ENCODE data around the gene ATP13A4. TPM values are rescaled to one million over a fixed set of nuclear protein-coding genes. Genes with fewer than 3 reads are reported as not detected.

The ATP13A4 gene
- total RNA-seq, 6 experiments from 2014 or later = not detected

- H3K9me3 Mint-ChIP-seq = peaks cover 10% of the 10 kb centered on the region
- no peaks in the 10 kb centered on the region for H3K4me1 Mint-ChIP-seq (ENCODE audit: low read depth)
- TF ChIP-seq, protein P1, sequence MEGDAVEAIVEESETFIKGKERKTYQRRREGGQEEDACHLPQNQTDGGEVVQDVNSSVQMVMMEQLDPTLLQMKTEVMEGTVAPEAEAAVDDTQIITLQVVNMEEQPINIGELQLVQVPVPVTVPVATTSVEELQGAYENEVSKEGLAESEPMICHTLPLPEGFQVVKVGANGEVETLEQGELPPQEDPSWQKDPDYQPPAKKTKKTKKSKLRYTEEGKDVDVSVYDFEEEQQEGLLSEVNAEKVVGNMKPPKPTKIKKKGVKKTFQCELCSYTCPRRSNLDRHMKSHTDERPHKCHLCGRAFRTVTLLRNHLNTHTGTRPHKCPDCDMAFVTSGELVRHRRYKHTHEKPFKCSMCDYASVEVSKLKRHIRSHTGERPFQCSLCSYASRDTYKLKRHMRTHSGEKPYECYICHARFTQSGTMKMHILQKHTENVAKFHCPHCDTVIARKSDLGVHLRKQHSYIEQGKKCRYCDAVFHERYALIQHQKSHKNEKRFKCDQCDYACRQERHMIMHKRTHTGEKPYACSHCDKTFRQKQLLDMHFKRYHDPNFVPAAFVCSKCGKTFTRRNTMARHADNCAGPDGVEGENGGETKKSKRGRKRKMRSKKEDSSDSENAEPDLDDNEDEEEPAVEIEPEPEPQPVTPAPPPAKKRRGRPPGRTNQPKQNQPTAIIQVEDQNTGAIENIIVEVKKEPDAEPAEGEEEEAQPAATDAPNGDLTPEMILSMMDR (IDR thresholded peaks at IDR 0.05) = no peak
- no peak overlapping the region for H3K4me3 Mint-ChIP-seq
- H3K27ac Mint-ChIP-seq = no peak overlapping the region
- DNase-seq = no peak
- H3K27me3 Mint-ChIP-seq (ENCODE audit: insufficient read depth) = peaks cover 1% of the 10 kb centered on the region
- no peaks in the 10 kb centered on the region for H3K36me3 Mint-ChIP-seq (ENCODE audit: low read depth)
Observed at GRCh38 chr3:193491026-193491425, 63.7 kb downstream of the ATP13A4 start.

- Mint-ChIP-seq H3K27ac (no peak overlapping the region), H3K9me3 (peaks cover 10% of the 10 kb centered on the region), H3K4me1 (ENCODE audit: low read depth) (no peaks in the 10 kb centered on the region), H3K27me3 (ENCODE audit: insufficient read depth) (peaks cover 1% of the 10 kb centered on the region), H3K36me3 (ENCODE audit: low read depth) (no peaks in the 10 kb centered on the region), H3K4me3 (no peak overlapping the region)
- TF ChIP-seq, protein P1 (IDR thresholded peaks at IDR 0.05) = no peak
- DNase-seq = no peak
Observed at GRCh38 chr3:193490580-193490979, 64.1 kb downstream of the ATP13A4 start.

DNA sequence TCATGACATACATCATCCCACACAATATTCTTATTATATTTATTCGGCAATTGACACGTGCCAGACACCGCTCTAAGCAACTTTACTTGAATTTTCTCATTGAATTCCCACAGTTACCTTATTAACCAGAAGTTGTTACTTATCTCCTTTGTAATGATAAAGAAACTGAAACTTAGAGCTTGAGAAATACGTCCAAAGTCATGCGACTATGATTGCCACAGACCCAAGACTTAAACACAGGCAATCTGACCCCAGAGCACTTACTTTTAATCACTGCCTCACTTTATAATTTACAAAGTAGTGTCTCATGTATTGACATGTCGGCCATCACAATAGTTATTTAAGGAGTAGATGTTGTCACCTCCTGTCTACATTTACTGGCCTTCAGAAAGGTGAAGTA, 64.7 kb downstream of the ATP13A4 start:
- H3K9me3 Mint-ChIP-seq = peaks cover 15% of the 10 kb centered on the region
- peaks cover 1% of the 10 kb centered on the region for H3K27me3 Mint-ChIP-seq (ENCODE audit: insufficient read depth)
- H3K27ac Mint-ChIP-seq = no peak overlapping the region
- no peaks in the 10 kb centered on the region for H3K4me1 Mint-ChIP-seq (ENCODE audit: low read depth)
- no peak overlapping the region for H3K4me3 Mint-ChIP-seq
- DNase-seq = no peak
- no peaks in the 10 kb centered on the region for H3K36me3 Mint-ChIP-seq (ENCODE audit: low read depth)
- TF ChIP-seq, protein P1 (IDR thresholded peaks at IDR 0.05) = no peak

- Mint-ChIP-seq H3K27me3 (ENCODE audit: insufficient read depth) (peaks cover 1% of the 10 kb centered on the region), H3K36me3 (ENCODE audit: low read depth) (no peaks in the 10 kb centered on the region), H3K4me3 (no peak overlapping the region), H3K4me1 (ENCODE audit: low read depth) (no peaks in the 10 kb centered on the region), H3K27ac (no peak overlapping the region), H3K9me3 (peaks cover 20% of the 10 kb centered on the region)
- no peak for DNase-seq
- TF ChIP-seq, protein P1 (IDR thresholded peaks at IDR 0.05) = no peak
Observed at GRCh38 chr3:193488741-193489140, 66.0 kb downstream of the ATP13A4 start.

GRCh38 chr3:193483988-193484539, 70.6 kb downstream of the ATP13A4 start:
- Mint-ChIP-seq H3K9me3 (peaks cover 46% of the 10 kb centered on the region), H3K27ac (no peak overlapping the region)
- TF ChIP-seq, protein P1 (IDR thresholded peaks at IDR 0.05) = no peak

More at GRCh38 chr3:193483988-193484539, 70.6 kb downstream of the ATP13A4 start:
- no peak for DNase-seq
- Mint-ChIP-seq H3K36me3 (ENCODE audit: low read depth) (no peaks in the 10 kb centered on the region; the same call in 1 of the 2 replicates), H3K4me1 (ENCODE audit: low read depth) (no peaks in the 10 kb centered on the region), H3K27me3 (ENCODE audit: insufficient read depth) (no peaks in the 10 kb centered on the region; the same call in 1 of the 2 replicates), H3K4me3 (no peak overlapping the region)

All from HFFc6 (cell line).